Epithelial cell of esophagus (primary cell): Measurements from ENCODE around the gene SFN.

Source experiments
- DNase-seq: peaks from one replicate; pipeline ENCODE4 v3.0.0; 2010; ENCODE audit warnings: low read depth
- H3K4me3 ChIP-seq: 2 replicates; pipeline ENCODE4 v1.5.1; 2011; ENCODE audit warnings: mild to moderate bottlenecking, low read length, control low read depth
- TF ChIP-seq, protein P1 (sequence below): IDR thresholded peaks from 2 replicates; pipeline ENCODE4 v1.5.1; 2011; ENCODE audit warnings: low read depth, mild to moderate bottlenecking, low read length, control low read depth, inconsistent platforms; ENCODE audit not compliant: insufficient read depth; ENCODE audit errors: missing control alignments

The SFN gene

DNA sequence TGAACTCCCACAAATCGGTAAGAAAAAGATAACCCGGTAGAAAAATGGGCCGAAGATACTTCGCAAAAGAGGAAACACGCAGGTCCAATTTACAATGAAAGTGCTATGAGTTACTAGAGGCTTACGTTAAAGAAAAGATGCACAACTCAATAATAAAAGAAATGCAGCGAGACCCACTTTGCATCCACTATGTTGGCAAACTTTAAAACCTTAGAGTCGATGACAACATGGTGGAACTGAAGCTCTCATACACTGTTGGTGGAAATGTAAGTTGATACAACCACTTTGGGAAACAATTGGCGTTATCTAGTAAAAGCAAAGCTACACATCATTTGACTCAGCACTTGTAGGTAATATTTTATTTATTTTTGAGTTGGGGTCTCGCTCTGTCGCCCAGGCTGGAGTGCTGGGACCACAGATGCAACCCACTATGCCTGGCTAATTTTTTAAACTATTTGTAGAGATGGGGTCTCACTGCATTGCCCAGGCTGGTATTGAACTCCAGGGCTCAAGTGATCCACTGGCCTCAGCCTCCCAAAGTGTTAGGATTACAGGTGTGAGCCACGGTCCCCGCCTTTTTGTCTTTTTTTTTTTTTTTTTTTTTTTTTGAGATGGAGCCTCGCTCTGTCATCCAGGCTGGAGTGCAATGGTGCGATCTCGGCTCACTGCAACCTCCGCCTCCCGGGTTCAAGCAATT, 38.0 kb downstream of the SFN start:
- TF ChIP-seq, protein P1, sequence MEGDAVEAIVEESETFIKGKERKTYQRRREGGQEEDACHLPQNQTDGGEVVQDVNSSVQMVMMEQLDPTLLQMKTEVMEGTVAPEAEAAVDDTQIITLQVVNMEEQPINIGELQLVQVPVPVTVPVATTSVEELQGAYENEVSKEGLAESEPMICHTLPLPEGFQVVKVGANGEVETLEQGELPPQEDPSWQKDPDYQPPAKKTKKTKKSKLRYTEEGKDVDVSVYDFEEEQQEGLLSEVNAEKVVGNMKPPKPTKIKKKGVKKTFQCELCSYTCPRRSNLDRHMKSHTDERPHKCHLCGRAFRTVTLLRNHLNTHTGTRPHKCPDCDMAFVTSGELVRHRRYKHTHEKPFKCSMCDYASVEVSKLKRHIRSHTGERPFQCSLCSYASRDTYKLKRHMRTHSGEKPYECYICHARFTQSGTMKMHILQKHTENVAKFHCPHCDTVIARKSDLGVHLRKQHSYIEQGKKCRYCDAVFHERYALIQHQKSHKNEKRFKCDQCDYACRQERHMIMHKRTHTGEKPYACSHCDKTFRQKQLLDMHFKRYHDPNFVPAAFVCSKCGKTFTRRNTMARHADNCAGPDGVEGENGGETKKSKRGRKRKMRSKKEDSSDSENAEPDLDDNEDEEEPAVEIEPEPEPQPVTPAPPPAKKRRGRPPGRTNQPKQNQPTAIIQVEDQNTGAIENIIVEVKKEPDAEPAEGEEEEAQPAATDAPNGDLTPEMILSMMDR: no peak
- peak overlapping the region; percentile 84 for H3K4me3 ChIP-seq
- no peak for DNase-seq

DNA sequence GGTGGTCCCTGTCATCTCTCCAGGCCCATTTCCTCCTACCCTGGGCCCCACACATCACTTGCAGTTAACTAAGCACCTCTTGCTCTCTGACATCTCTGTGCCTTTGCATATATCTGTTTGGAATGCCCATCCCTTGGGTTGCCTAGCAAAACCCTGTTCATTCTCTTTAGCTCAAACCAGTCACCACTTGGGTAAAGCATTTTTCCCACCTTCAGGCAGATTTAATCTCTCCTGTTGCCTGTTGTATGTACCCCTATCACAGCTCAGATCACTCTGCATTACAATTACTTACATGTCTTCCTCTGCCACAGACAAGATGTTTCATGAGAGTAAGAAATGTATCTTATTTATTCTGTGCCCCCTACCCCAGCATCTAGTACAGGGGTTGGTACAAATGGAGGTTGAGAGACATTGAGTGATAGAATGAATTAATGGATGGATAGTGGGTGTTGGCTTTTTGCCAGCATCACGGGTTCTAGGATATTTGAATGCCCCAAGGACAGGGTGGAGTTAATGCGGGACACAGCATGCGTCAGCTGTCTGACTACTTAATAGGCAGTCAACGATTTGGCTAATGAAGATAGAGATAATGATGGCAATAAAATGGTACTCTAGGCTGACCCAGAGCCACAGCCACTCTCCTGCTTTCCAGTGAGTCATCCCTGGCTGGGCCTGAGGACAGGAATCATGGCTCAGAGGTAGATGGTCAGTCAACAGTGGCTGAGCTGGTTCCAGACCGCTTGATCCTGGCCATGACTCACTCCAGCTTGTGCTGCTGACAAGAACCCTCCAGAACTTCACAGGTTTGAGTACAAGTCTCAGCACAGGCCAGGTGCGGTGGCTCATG, 44.3 kb downstream of the SFN start:
- no peak overlapping the region for H3K4me3 ChIP-seq
- TF ChIP-seq, protein P1: no peak
- peak; percentile 95 for DNase-seq

DNA sequence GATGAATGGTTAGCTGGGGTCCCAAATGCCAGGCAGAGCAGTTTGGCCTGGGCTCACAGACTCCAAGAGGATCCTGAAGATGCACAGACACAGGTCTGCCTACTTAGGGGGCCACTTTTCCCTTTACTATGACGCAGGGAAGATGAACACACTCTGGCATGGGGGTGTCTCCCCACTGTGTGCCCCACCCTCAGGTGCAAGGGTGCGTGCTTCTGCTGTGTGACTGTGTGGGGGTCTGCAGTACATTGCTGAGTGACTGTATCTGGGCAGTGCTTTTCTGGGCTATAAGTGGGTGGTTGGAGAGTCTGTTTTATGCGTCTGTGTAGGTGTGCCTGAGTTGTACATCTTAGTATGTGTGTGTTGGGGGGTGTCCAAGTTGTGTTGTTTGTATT, 47.0 kb downstream of the SFN start:
- DNase-seq: no peak
- TF ChIP-seq, protein P1: no peak
- H3K4me3 ChIP-seq: no peak overlapping the region

DNA sequence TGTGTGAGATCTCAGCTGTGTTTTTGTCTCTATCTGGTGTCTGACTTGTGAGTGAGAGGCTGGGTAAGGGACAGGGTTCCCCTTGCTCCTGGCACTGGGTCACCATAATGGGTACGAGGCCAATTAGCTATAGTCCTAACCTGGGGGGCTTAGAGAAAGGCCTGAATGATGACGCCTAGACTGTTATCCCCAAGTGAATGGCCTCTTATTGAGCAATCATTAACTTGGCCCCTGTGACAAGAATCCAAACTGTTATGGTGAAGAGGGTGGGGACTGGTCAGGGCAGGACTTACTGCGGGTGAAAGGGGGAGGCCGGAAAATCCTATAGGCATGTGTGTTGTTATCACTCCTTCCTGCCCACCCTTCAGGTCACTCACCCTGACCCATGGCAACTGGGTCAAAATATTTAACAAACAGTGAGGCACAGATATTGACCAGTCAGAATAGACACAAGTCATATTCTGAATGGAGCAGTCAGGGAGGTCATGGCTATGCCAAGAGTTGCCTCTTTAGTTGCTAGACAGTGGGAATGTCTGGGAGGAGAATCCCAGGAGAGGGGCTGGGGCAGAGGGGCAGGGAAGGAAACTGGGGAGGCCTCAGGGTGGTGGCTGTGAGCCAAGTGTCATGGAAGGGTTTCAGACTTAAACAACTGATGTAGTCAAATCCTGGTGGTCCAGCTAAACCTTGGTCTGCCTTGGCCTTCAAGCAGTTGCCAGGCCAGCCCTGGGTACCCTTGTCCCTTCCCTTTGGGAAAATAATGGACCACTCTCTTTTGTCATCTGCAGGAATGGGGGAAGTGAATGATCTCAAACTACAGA, 47.6 kb downstream of the SFN start:
- TF ChIP-seq, protein P1: no peak
- no peak overlapping the region for H3K4me3 ChIP-seq
- no peak for DNase-seq

DNA sequence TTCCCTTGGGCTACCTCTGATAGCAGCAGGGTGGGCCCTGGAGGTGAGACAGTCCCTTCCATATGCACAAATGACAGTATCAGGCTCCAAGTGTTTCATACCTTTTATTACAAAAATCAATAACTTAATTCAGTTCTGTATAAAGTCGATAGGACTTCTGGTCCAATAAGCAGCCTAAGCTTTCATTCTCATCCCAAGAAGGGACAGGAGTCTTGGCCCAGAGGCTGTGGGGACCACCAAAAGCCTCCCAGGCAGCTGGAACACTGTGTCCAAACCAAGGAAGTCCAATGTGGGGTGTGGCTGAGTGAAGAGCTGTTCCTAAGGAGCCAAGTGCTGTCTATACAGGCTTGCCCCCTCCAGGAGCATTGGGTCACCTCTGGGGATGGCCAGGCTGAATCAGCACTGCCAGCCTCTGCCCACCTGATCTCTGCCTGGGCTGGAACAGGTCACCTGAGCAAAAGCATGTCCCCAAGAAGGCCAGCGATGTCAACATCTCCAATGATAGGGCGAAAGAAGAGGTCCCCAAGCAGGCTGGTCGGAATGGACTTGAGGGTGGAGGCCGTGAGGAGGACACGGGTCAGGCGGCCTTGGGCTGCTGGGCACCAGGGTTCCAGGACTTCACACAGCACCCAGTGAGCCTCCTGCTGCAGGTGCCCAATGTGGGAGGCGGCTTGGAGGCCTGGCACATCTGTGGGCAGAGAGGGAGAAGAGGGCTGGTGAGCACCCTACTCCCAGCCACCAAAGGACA, 48.6 kb downstream of the SFN start:
- DNase-seq: no peak
- TF ChIP-seq, protein P1: no peak
- no peak overlapping the region for H3K4me3 ChIP-seq

DNA sequence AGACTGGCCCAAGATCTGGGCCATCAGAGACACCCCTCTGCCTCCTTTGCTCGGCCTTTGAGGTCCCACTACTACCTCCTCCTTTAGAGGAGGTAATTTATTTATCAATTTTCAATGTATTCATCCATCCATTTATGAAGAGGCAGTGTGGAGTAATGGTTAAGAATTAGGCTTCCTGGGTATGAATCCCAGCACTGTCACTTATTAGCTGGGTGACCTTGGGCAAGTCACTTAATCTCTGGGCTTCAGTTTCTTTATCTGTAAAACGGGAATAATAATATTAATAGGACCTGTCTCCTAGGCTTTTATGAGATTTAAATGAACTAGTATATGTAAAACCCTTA, 49.2 kb downstream of the SFN start:
- no peak overlapping the region for H3K4me3 ChIP-seq
- TF ChIP-seq, protein P1: no peak
- DNase-seq: no peak
